ENCODE data around the gene ABCC1.

ABCC1 gene

GRCh38 chr16:16014329-16015224, 65.2 kb downstream of the ABCC1 start:
- Histone ChIP-seq H3K4me3 (ENCODE audit: low read length) (no peak overlapping the region), H3K4me1 (ENCODE audit: low read length) (peaks cover 1% of the 10 kb centered on the region), H3K9me3 (ENCODE audit: insufficient read depth, low read length) (no peaks in the 10 kb centered on the region), H3K9ac (ENCODE audit: low read length) (no peak overlapping the region), H3K4me2 (ENCODE audit: low read length) (no peak overlapping the region), H2AFZ (ENCODE audit: low read depth, low read length) (no peak overlapping the region), H3K79me2 (ENCODE audit: low read length) (peaks cover 36% of the 10 kb centered on the region), H4K20me1 (ENCODE audit: insufficient read depth, low read length) (no peaks in the 10 kb centered on the region), H3K27me3 (ENCODE audit: low read depth, low read length) (no peaks in the 10 kb centered on the region), H3K36me3 (replicated peaks; ENCODE audit: low read depth, low read length) (peaks cover 47% of the 10 kb centered on the region), H3K27ac (ENCODE audit: low read length) (no peak overlapping the region)
- TF ChIP-seq EZH2phosphoT487 (IDR thresholded peaks at IDR 0.05; ENCODE audit: low read depth) = no peak
- TF ChIP-seq, protein P1, sequence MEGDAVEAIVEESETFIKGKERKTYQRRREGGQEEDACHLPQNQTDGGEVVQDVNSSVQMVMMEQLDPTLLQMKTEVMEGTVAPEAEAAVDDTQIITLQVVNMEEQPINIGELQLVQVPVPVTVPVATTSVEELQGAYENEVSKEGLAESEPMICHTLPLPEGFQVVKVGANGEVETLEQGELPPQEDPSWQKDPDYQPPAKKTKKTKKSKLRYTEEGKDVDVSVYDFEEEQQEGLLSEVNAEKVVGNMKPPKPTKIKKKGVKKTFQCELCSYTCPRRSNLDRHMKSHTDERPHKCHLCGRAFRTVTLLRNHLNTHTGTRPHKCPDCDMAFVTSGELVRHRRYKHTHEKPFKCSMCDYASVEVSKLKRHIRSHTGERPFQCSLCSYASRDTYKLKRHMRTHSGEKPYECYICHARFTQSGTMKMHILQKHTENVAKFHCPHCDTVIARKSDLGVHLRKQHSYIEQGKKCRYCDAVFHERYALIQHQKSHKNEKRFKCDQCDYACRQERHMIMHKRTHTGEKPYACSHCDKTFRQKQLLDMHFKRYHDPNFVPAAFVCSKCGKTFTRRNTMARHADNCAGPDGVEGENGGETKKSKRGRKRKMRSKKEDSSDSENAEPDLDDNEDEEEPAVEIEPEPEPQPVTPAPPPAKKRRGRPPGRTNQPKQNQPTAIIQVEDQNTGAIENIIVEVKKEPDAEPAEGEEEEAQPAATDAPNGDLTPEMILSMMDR (IDR thresholded peaks at IDR 0.05; ENCODE audit: low read depth, low read length) = no peak

GRCh38 chr16:16015849-16016248, 66.4 kb downstream of the ABCC1 start:
- no peaks in the 10 kb centered on the region for H3K4me1 ChIP-seq (ENCODE audit: low read length)
- H3K79me2 ChIP-seq (ENCODE audit: low read length) = peaks cover 31% of the 10 kb centered on the region
- H3K27ac ChIP-seq (ENCODE audit: low read length) = no peak overlapping the region
- H4K20me1 ChIP-seq (ENCODE audit: insufficient read depth, low read length) = 0 out of 2 replicates have a peak, but pooled peaks cover 2% of the 10 kb centered on the region
- H3K4me3 ChIP-seq (ENCODE audit: low read length) = no peak overlapping the region
- H3K9ac ChIP-seq (ENCODE audit: low read length) = no peak overlapping the region
- H3K36me3 ChIP-seq (replicated peaks; ENCODE audit: low read depth, low read length) = peaks cover 44% of the 10 kb centered on the region
- no peak overlapping the region for H3K4me2 ChIP-seq (ENCODE audit: low read length)
- H3K27me3 ChIP-seq (ENCODE audit: low read depth, low read length) = no peaks in the 10 kb centered on the region
- TF ChIP-seq, protein P1 (IDR thresholded peaks at IDR 0.05; ENCODE audit: low read depth, low read length) = no peak
- TF ChIP-seq EZH2phosphoT487 (IDR thresholded peaks at IDR 0.05; ENCODE audit: low read depth) = no peak
- H3K9me3 ChIP-seq (ENCODE audit: insufficient read depth, low read length) = no peaks in the 10 kb centered on the region
- no peak overlapping the region for H2AFZ ChIP-seq (ENCODE audit: low read depth, low read length)

- no peak overlapping the region for H3K9ac ChIP-seq (ENCODE audit: low read length)
- H3K9me3 ChIP-seq (ENCODE audit: insufficient read depth, low read length) = no peaks in the 10 kb centered on the region
- H3K4me2 ChIP-seq (ENCODE audit: low read length) = no peak overlapping the region
- no peaks in the 10 kb centered on the region for H3K4me1 ChIP-seq (ENCODE audit: low read length)
- H3K4me3 ChIP-seq (ENCODE audit: low read length) = no peak overlapping the region
- H3K27me3 ChIP-seq (ENCODE audit: low read depth, low read length) = no peaks in the 10 kb centered on the region
- H2AFZ ChIP-seq (ENCODE audit: low read depth, low read length) = no peak overlapping the region
- no peak overlapping the region for H3K27ac ChIP-seq (ENCODE audit: low read length)
- TF ChIP-seq EZH2phosphoT487 (IDR thresholded peaks at IDR 0.05; ENCODE audit: low read depth) = no peak
- TF ChIP-seq, protein P1 (IDR thresholded peaks at IDR 0.05; ENCODE audit: low read depth, low read length) = no peak
- peaks cover 33% of the 10 kb centered on the region for H3K79me2 ChIP-seq (ENCODE audit: low read length)
- 0 out of 2 replicates have a peak, but pooled peaks cover 4% of the 10 kb centered on the region for H4K20me1 ChIP-seq (ENCODE audit: insufficient read depth, low read length)
- peaks cover 48% of the 10 kb centered on the region for H3K36me3 ChIP-seq (replicated peaks; ENCODE audit: low read depth, low read length)
Observed at GRCh38 chr16:16016388-16016964, 67.1 kb downstream of the ABCC1 start.

GRCh38 chr16:16017812-16018211, 68.4 kb downstream of the ABCC1 start:
- TF ChIP-seq, protein P1 (IDR thresholded peaks at IDR 0.05; ENCODE audit: low read depth, low read length) = no peak
- no peak for TF ChIP-seq EZH2phosphoT487 (IDR thresholded peaks at IDR 0.05; ENCODE audit: low read depth)
- Histone ChIP-seq H3K4me2 (ENCODE audit: low read length) (no peak overlapping the region), H3K36me3 (replicated peaks; ENCODE audit: low read depth, low read length) (peaks cover 45% of the 10 kb centered on the region), H2AFZ (ENCODE audit: low read depth, low read length) (no peak overlapping the region), H3K4me1 (ENCODE audit: low read length) (no peaks in the 10 kb centered on the region), H3K27me3 (ENCODE audit: low read depth, low read length) (no peaks in the 10 kb centered on the region), H3K9ac (ENCODE audit: low read length) (no peak overlapping the region), H3K27ac (ENCODE audit: low read length) (no peak overlapping the region), H4K20me1 (ENCODE audit: insufficient read depth, low read length) (0 out of 2 replicates have a peak, but pooled peaks cover 10% of the 10 kb centered on the region), H3K9me3 (ENCODE audit: insufficient read depth, low read length) (no peaks in the 10 kb centered on the region), H3K4me3 (ENCODE audit: low read length) (no peak overlapping the region), H3K79me2 (ENCODE audit: low read length) (peaks cover 35% of the 10 kb centered on the region; the same call in 1 of the 2 replicates)
